HG02973 (cell line): ENCODE data around the gene CCDC172.

ENCODE experiments used
- ATAC-seq: cut with Tn5 transposase; IDR thresholded peaks from one replicate; pipeline ENCODE4 v1.9.1; 2021; ENCODE audit warnings: moderate library complexity; ENCODE audit not compliant: unreplicated experiment

Gene CCDC172, protein sequence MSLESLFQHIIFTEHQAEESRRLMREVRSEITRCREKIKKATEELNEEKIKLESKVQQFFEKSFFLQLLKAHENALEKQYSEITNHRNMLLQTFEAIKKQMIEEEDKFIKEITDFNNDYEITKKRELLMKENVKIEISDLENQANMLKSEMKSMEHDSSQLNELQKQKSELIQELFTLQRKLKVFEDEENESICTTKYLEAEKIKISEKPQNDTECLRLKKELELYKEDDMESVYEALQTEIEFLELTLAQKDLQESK

DNA sequence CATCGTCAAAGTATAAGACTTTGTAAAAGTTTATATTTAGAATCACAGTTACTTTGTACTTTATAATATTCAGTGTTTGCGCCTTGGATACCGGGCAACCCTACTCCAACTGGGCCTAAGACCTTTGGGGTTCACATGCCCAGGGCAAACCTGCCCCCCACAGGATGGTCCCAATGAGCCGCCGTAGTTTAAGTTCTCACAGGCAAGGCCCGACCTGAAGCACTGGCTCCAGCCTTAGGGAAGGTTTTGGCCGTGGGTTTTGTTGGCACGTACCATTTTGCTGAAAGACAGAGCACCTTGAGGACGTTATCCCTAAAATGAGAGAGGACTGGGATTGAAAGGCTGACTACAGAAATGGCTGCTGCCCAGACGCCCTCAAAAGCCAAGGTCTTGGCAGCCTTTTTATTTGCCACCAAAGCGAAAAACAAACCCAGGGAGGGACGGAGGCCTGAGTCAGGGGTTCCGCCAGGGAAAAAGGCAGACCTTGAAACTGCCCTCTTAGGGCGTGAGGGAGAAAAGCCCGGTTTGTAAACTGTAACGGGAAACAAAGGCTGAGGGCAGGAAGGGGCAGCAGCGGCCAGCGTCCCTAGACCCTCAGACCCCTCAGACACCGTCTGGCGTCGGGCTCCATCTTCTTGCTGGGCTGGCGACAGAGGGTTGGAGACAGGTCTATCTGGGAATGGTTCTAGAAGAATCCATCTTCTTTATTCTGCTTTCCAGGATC is at the start of gene CCDC172:
TSS of gene CCDC172 (plus strand) at position 222 of the 724 bp plus-strand sequence. CDS start 564 bp downstream, outside the sequence.
- no peak for ATAC-seq

DNA sequence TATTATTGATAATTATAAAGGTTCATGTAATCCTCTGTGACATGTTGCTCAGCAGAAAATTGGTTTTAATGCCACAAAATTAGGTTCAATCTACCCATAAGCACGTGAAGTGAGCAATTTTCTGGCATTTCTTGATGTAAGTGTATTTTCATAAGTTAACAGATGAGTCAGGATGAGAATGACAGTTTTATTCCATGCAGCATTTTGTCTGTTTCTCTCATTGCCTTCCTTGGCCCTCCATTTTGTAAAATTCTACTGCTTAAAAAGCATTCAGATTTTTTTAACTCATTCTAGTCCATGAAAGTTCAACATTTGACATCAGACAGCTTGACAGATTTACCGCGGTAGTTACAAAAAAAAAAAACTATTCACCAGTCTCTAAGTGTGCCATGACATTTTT is 47.3 kb upstream of the CCDC172 start:
- no peak for ATAC-seq

DNA sequence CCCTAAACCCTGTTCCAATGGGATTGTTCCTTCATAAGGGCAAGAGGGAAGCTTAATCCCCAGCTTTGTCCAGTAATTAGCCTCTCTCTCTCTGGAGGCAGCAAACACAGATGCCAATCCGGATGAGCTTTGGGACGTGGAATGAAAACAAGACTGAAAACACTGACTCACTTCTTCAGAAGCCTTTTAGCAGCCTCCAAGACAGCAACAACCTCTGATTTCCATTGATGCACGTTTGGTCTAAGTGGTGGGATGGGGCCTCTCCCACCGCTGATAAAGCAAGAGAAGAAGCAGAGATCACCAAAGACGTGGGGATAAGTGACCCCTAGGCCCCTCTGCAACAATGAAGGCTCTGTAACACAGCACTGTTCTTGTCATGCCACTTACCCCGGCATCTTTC is 45.4 kb upstream of the CCDC172 start:
- no peak for ATAC-seq

DNA sequence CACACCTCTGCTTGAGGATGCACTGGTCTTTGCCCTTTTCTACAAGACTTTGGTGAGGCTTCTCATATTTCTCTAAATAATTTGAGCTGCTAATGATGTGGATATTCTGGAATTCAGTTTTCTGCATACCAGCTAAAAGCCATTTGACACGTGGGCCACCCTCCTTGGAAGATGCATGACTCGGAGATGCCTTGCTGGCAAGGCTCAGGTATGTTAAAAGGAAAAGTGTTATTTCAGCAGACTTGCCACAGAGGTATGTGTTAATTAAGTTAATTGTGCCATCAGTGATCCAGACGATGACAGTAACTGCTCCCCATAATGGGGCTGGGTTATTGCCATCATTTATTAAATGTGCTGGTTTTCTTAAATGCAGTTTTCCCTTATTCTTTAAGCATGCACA is 42.5 kb upstream of the CCDC172 start:
- no peak for ATAC-seq

DNA sequence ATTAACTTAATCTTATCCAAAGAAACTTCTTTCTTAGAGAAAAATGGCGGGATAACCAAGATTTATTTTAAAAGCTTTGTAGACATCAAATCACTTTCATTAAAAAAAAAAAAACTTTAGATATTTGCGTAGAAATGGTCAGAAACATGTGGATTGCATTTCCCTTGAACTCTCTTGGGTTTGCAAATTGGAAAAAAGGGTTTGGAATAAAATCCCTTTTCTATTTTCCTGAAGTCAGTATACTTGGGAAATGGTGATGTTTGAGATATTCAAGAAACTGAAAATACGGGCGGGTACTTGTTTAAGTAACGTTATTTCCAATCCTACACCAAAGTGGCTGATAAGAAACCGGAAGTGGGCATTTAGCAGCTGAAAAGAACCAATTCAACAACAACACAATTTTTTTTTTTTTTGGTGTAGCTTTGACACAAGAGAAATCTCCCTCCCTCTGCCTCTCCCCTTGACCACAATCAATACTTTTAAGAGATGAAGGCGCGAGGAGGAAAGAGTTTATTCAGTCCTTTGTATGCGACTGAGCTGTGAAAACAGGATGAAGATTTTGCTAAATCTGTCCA is 37.5 kb upstream of the CCDC172 start:
- ATAC-seq, result no peak

DNA sequence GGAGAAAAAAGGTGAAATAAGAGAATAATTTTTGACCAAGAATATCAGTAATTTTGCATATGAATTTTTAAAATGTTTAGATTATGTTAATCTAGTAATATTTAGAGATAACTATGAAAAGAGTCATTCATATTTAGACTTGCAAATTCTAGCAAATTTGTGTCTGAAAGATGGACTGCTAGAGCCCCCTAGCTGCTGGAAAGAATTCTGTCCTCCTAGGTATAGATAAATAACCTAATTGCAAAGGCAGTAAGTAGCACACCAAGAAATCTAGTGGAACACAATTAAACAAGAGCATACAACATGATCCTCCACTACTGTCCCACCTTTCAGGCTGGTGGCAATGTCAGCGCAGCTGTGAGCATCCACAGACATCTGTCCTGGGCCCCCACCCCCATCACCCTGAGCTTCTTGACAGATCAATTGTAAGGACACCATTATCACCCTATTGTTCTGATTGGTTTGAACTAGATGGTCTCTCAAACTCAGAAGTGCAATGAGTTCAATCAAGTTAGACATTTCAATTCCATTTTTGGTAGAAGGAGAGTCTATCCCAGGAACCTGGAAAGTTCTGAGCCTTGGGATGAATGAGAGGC is 36.2 kb upstream of the CCDC172 start:
- peak; percentile 68 for ATAC-seq

DNA sequence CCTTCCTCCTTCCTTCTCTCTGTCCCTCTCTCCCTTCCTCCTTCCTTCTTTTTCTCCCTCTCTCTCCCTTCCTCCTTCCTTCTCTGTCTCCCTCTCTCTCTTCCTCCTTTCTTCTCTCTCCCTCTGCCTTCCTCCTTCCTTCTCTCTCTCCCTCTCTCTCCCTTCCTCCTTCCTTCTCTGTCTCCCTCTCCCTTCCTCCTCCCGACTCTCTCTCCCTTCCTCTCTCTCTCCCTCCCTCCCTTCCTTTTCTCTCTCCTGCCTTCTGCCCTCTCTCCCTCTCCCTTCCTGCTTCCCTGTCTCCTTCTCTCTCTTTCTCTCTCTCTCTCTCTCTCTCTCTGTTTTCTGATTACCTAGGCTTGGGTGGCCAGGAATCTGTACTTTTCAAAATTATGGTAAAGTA is 34.6 kb upstream of the CCDC172 start:
- ATAC-seq, result no peak

DNA sequence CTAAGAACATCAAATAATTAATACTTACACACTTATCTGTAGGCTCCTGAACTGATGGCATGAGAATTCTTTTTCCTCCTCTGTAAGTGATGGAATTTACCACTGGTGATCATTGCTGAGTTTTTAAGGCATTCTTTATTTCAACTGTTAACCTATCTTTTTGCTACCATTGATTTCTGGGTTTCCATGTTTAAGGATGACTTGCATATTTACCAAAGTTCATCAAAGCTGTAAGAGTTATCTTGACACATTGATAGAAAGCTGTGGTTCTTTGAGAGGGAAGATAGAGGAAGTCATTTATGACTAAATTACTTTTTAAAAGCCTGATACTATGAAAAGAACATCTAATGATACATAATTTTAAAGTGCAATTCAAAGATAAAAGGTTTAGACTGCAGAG is 31.8 kb upstream of the CCDC172 start:
- no peak for ATAC-seq

DNA sequence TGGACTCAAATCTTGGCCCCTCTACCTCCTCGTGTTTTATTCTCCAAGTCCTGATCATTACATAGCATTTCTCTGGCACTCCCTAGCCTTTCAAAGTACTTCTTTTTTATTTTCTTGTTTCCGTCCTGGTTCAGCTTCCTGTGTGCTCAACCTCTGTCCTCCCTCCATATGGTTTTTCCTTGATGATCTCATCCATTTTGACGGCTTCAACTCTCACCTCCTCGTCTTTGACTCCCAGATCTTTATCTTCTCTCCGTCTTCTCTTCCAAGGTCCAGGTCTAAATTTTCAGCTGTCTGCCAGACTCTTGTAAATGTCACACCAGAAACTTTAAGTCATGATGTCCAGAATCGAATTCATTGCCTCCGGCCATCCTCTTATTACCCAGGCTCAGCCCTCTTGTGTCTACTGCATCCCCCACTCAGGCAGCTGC is 27.9 kb upstream of the CCDC172 start:
- no peak for ATAC-seq

DNA sequence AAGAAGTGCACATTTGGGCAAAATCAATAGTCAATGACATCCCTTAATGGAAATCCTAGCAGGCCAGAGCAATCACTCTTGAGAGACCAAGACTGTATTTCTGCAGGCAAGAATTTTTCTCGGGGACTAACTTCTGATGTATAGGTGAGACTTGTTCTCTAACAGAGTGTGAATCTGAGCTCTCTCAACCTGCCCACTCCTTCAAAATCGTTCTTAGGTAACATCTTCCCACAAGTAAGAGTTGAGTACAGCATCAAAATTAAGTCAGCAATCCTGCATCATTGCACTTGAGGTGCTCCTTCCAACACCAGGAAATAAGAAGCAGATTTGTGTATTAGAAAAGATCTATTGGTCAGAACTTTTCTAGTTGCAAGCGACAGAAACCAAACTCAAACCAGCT is 25.7 kb upstream of the CCDC172 start:
- ATAC-seq, result no peak

DNA sequence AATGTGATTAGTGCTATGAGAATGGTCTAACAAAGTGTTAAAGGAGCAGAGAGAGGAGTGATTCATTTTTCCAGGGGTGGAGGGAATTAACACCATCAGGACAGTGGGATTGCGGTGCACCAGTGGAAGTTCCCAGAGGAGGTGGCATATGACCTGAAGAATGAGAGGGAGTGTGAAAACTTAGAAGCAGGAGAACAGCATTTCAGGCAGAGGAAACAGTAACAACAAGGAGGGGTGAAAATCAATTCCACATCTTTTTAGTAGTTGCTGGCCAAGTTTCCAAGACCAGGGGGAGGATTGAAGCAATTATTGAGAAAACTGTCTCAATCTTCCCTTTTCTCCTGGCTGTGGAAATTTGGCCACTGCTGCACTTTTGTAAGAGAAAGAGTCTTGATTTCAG is 23.7 kb upstream of the CCDC172 start:
- ATAC-seq, result no peak

DNA sequence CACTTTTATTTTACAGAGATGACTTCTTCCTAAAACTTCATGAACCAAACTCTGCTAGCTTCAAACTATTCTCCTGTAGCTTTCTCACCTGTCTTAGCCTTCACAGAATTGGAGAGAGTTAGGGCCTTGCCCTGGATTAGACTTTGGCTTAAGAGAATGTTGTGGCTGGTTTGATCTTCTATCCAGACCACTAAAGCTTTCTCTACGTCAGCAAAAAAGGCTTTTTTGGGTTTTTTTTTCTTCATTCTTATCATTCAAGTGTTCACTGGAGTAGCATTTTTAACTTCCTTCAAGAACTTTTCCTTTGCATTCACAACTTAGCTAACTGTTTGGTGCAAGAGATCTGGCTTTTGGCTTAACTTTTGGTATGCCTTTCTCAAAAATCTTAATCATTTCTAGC is 19.3 kb upstream of the CCDC172 start:
- no peak for ATAC-seq

DNA sequence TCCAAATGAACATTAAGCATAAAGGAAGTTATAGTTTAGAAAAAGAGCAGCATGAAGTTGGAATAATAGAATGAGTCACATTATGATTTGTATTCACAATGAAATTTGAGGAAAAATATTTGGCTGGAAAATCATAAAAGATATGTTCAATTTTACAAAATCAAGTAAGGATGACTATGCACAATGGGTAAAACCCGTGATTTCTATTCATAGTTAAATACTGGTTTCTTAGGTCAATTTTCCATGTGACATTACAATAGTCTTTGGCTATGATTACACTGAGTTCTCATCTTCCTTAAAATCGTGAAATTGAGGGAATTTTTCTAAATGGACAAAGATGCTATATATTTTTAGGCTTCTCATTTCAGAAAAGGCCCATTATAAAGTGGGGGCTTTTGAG is 17.4 kb upstream of the CCDC172 start:
- no peak for ATAC-seq

DNA sequence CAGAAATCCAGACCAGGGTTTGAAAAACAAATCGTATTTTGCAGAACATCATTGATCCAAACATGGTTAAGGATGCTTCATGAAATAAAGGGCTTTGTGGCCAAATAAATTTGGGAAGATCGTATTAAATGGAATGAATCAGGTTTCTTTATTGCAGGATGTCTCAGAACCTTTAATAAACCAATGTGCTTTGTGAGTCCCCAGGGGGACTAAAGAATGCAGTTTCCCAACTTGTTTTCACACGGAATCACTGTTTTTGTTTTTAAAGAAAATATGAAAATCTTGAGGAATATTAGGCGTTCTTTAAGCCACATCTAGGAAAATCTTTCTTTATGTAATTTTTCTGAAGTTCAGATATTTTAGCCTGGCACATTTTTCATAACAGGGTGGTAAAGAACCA is 16.8 kb upstream of the CCDC172 start:
- no peak for ATAC-seq

DNA sequence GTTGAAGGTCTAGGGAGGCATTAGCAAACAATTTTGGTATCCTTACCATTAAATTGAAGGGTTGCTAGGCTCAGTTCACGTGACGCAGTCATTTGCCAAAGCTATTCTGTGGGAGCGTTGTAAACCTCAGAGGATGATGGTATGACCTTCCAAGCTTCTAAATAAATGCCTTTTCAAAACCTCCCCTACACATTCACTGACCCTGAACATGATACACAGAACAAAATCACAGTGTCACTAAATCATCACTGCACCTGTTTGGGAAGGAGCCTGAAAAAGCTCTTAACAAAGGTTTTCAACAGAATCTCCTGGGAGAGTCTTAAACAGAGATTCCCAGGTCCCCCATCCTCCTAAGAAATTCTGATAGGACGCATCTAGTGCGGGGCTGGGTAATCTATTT is 13.2 kb upstream of the CCDC172 start:
- no peak for ATAC-seq

DNA sequence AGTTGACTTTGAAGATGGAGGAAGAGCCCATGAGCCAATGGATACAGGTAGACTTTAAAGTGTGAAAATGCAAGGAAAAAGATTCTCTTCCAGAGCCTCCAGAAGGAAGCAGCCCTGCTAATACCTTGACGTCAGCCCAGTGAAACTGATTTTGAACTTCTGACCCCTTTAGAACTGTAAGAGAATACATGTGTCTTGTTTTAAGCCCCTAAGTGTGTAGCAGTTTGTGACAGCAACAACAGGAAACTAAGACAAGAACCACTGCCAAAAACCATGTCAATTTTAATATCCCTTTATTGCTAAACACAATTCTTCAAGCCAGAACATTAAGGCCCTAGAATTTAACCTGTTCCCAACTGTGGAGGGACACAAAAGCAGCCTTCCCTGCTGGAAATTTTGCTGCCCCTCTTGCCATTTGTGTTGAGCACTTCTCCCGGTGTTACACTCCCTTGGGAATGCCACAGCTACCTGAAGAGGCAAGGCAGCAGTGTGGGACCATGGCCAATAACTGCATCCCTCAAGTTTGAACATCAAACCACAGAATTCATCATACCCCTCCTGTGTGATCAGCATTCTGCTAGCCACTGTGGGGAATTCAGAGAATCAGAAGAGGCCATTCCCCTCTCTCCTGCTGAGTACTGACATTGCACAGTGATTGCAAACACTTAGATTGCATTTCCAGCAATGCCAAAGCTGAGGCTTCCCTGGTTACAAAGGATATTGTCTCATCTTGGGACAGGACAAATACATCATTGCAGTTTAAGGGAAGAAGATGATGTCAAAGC is 12.3 kb upstream of the CCDC172 start:
- no peak for ATAC-seq

DNA sequence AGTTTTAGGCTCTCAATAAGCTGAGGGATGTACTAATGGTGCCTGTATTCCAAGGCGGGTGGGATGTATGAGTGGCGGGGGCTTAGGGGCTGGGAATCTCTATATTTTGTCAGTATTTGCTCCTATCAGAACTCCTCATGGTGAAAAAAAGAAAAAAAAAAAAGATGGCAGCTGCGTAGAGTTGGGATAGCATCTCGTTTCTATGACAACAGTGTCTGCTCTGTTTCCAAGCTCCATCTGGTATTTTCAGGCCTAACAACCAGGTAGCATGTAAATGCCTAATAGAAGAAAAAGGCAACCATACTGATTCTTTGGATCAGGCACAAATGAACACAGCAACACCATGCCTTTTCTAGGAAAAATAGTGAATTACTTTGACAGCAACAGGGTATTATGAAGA is 11.7 kb upstream of the CCDC172 start:
- ATAC-seq, result no peak

DNA sequence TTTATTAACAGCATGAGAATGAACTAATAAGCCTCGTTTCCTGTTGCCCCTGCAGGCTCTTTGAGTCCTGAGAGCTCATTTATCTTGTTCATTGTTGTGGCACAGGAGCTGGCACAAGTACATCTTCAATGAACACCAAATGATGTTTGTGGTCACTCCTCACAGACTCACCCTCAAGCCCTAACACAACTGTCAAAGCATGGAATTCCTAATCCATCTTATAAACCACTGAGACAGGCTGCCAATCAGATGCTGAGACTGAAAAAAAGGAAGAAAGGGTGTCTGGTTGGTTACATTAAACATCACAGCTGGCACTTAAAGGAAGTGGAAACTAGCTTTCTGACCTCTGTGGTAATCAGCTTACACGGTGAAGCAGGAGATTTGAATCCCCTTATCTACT is 7.7 kb upstream of the CCDC172 start:
- peak; percentile 49 for ATAC-seq

DNA sequence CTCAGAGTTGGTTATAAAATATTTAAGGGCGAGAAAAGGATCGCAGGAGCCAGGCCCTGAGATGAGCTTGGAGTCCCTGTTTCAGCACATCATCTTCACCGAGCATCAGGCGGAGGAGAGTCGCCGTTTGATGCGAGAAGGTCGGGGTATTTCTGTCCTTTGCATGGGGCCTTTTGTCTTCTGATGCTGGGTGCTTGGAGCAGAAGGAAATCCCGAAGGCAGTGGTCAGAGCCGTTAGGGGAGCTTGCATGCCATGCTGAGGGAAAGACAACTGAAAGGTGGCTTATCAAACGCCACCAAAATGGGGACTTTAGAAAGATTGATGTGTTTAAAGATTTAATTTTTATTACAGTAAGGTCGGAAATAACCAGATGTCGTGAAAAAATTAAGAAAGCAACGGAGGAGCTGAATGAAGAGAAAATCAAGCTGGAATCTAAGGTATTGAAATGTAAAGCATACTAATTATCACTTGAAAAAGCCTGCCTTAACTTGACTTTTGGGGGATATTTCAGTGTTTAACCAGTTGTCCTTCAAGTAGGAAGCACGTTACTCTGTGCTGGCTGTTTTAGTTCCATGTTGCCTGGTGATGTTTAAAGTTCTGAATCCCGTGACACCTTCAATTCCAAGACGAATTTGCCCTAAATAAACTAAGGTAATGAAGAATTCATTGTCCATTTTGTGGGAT is 845 bp downstream of the CCDC172 start:
- no peak for ATAC-seq

DNA sequence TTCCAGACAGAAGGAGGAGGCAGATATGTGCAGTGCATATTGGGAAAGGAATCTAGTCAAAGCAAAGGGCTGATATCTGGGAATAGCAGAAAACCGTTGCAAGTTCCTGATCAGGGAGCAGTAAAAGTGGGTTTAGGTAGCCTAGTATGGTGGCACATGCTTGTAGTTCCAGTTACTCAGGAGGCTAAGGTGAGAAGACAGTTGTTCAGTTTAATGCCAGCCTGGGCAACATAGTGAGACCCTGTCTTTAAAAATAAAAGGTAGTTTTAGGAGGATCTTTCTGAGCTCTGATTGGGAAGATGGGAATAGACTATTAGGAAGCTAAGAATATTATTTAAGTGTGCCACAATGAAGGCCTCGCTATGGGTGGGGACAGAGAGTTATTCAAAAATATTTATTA is 1.7 kb downstream of the CCDC172 start:
- ATAC-seq, result no peak

DNA sequence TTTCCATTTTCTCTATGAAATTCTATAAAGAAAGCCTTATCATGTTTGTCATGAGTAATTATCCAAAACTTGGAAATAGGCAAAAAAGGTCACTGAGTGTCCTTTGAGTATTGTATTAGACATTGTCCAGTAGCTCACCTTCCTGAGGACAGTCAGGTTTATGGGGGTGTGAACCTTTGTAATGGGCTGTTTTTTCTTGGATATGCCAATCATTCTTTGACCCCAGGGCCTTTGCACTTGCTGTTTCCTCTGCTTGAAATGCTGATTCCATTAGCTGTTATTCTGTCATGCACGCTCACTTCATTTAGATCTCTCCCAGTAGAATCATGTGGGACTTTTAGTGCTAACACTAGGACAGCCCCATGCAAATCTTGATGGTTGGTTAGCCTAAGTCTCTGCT is 4.9 kb downstream of the CCDC172 start:
- ATAC-seq, result no peak
